ENCODE measurements around the gene ZNF512B. TPM values are rescaled to one million over a fixed set of nuclear protein-coding genes. Genes with fewer than 3 reads are reported as not detected.
"Not testable (repeated sequence)": the region's sequence is repeated elsewhere in the genome, so short reads cannot be mapped to it uniquely, and the experiment has no call there.

Gene ZNF512B
- polyA plus RNA-seq, 1 donor from 2014 or later, result 0.30 TPM

DNA sequence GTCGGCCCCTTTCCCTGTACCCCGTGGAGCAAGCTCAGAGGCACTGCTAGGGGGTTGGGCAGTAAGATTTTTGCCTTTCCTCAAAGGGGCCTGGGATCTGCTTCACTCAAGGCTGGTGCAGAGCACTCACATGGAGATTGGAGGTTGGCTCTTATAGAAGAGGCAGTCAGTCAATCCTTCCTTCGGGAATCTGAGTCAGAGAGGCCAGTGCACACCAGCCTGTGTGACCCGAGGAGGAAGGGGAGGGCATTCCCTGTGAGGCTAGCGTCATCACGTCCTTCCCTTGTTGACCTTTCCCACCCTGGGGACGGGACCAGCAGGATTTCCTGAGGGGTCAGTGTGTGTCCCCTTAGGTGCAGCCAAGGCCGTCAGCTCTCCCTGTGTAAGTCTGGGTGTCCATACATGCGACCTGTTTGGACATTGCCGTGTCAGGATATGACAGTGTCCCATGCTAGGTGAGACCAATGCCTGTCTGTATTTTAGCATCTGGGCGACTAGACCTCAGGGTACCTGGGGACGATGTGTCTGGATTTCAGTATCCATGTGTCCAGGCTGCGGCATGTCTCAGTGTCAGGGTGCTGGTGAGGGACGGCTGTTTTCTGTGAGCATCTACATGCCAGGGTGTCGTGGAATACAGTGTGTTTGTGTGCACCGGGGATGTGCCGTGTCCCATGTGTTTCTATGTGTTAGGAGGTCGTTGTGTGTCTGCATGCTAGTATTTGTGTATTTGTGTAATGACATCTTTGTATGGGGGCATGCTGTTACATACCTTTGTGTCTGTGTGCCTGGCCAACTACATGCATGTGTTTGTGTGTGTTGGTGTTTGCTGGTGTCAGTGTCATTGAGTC is 2.8 kb upstream of the ZNF512B start:
- Mint-ChIP-seq H3K4me3 (peak overlapping the region in 2 of 4 donors; percentile 46 to 71), H3K27ac (no peak overlapping the region), H3K4me1 (peaks cover 0 to 17% (median 9%) of the 10 kb centered on the region in 3 donors), H3K36me3 (no peaks in the 10 kb centered on the region), H3K27me3 (no peaks in the 10 kb centered on the region), H3K9me3 (no peaks in the 10 kb centered on the region)

GRCh38 chr20:63971960-63972311 is 2.2 kb upstream of the ZNF512B start:
- peak overlapping the region in 2 of 3 donors; percentile 62 to 84 for H3K27ac Mint-ChIP-seq
- not testable (repeated sequence) for H3K27me3 Mint-ChIP-seq, H3K9me3 Mint-ChIP-seq, H3K36me3 Mint-ChIP-seq
- peaks cover 0 to 17% (median 9%) of the 10 kb centered on the region in 3 donors for H3K4me1 Mint-ChIP-seq
- peak overlapping the region in 2 of 4 donors; percentile 32 to 63 for H3K4me3 Mint-ChIP-seq

DNA sequence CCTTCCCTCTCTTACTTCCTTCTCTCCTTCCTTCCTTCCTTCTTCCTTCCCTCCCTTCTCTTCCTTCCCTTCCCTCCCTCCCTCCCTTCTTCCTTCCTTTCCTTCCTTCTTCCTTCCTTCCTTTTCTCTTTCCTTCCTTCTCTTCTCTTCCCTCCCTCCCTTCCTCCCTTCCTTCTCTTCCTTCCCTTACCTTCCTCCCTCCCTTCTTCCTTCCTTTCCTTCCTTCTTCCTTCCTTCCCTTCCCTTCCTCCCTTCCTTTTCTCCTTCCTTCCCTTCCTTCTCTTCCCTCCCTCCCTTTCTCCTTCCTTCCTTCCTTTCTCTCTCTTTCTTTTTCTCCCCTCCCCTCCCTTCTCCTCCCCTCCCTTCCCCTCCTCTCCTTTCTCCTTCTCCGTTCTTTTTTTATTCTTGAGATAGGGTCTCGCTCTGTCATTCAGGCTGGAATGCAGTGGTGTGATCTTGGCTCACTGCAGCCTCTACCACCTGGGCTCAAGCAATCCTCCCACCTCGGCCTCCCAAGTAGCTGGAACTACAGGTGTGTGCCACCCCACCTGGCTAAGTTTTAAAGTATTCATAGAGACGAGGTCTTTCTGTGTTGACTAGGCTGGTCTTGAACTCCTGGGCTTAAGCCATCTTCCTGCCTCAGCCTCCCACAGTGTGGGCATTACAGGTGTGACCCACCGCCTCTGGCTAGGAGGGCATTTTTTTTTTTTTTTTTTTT is 1.1 kb upstream of the ZNF512B start:
- peak overlapping the region in 1 of 3 donors; percentile 84 for H3K27ac Mint-ChIP-seq
- H3K4me1 Mint-ChIP-seq, result peaks cover 0 to 14% (median 7%) of the 10 kb centered on the region in 3 donors
- peaks cover 0 to 2% (median 0%) of the 10 kb centered on the region in 3 donors for H3K9me3 Mint-ChIP-seq
- no peaks in the 10 kb centered on the region for H3K36me3 Mint-ChIP-seq
- H3K27me3 Mint-ChIP-seq, result no peaks in the 10 kb centered on the region
- peak overlapping the region; percentile 63 to 83 (median 78) for H3K4me3 Mint-ChIP-seq

DNA sequence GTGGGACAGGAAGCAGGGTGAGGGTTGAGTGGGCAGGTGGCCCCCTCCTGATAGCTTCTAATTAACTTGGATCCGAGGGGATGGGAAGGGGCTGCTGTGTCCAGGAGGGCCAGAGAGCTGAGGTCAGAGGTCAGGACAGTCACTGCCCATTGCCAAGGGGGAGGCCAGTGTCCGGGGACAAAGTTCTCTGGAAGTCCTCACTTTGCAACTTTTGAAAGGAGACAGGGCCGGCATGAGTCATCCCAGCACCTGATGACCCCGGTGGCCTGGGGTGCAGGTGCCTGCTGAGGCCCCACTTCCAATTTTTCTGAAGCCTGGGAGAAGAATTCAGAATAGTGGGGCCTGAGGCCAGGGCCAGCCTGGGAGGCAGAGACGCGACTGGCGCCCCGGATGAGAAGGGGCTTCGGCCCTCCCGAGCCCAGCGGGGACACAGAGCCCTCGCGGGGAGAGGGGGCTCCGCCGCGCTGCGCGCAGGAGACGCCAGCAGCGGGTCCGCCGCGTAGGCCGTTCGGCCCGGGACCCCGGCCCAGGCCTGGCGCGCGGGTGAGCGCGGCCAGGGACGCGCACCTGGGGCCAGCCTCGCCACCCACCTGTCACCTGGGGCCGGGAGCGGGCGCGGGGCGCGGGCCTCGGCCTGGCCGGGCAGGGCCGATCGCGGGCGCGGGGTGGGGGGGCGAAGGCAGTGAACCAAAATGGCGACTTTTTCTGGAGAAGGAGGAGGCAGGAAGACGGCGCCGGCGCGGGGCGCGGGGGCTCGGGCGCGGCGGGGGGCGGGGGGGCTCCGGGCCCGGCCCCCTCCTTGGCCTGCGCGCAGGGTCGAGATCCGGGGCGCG is 586 bp downstream of the ZNF512B start:
- Mint-ChIP-seq H3K36me3 (no peaks in the 10 kb centered on the region), H3K9me3 (peaks cover 0 to 2% (median 0%) of the 10 kb centered on the region in 3 donors), H3K27me3 (no peaks in the 10 kb centered on the region), H3K4me3 (peak overlapping the region; percentile 79 to 88 (median 83)), H3K4me1 (peaks cover 0 to 14% (median 7%) of the 10 kb centered on the region in 3 donors), H3K27ac (peak overlapping the region in 1 of 3 donors; percentile 60)

- H3K4me1 Mint-ChIP-seq, result peaks cover 0 to 10% (median 4%) of the 10 kb centered on the region in 3 donors
- H3K36me3 Mint-ChIP-seq, result no peaks in the 10 kb centered on the region
- H3K27me3 Mint-ChIP-seq, result no peaks in the 10 kb centered on the region
Observed at GRCh38 chr20:63968136-63968927, 1.4 kb downstream of the ZNF512B start.

DNA sequence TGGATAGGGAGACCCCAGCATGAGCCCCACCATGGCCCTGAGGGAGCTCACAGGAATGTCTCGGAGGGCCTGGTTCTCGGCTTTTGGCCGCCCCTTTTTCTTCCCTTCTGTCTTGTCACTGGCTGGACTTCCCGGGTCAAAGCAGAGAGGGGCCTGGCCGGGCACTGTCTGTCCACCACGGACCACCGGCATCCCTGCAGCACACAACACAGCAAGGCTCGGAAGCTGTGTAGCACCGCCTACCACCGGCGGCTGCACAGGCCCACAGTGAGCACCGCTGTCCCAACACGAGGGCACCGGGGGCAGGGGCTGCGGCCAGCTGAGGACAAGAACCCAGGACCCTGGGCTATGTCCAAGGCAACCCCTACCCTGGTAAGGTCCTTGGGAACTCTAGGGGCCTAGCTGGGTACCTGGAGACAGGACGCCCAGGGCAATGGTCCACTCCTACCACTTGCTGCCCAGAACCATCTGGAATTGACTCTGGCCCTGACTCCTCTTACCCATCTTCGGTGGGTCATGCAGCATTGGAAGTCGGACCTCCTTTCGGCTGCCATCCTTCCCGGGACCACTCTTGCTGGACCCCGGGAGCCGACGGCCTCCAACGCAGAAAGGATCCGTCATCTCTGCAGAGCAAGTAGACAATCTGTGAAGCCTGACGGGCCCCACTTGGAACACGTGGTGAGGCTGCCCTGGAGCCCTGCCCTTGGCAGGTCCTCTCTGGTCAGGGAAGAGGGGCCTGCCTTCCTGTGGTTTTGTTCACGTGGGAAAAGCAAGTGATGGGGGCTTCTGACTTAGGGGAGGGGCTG is 2.2 kb downstream of the ZNF512B start:
- Mint-ChIP-seq H3K27me3 (no peaks in the 10 kb centered on the region), H3K9me3 (peaks cover 0 to 2% (median 0%) of the 10 kb centered on the region in 3 donors), H3K4me3 (peak overlapping the region in 2 of 4 donors; percentile 43 to 81), H3K4me1 (peaks cover 0 to 6% (median 4%) of the 10 kb centered on the region in 3 donors), H3K36me3 (no peaks in the 10 kb centered on the region), H3K27ac (peak overlapping the region in 1 of 3 donors; percentile 62)

More at GRCh38 chr20:63968136-63968927, 1.4 kb downstream of the ZNF512B start:
- H3K27ac Mint-ChIP-seq, result peak overlapping the region in 2 of 3 donors; percentile 60 to 67
- H3K9me3 Mint-ChIP-seq, result peaks cover 0 to 2% (median 0%) of the 10 kb centered on the region in 3 donors
- peak overlapping the region; percentile 79 to 88 (median 83) for H3K4me3 Mint-ChIP-seq

DNA sequence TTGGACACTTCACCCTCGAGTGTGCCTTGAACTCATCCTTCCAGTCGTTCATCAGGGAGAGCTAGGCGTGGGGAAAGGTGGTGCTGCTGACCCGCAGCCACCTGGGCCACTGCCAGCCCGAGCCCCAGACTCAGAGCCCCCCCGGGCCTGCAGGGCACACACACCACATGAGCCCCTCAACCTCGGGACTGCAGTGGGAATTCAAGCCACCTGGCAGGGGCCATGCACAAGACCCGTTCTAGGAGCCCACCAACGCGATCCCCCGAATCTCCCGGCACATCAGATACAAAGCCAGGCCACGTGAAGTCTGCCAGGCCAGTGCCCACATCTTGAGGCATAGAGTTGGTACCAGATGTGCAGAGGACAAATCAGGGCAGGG is 2.8 kb downstream of the ZNF512B start:
- Mint-ChIP-seq H3K4me3 (peak overlapping the region in 1 of 4 donors; percentile 81), H3K36me3 (no peaks in the 10 kb centered on the region), H3K9me3 (peaks cover 0 to 2% (median 0%) of the 10 kb centered on the region in 3 donors), H3K27ac (peak overlapping the region in 1 of 3 donors; percentile 62), H3K27me3 (no peaks in the 10 kb centered on the region), H3K4me1 (peaks cover 0 to 6% (median 4%) of the 10 kb centered on the region in 3 donors)

DNA sequence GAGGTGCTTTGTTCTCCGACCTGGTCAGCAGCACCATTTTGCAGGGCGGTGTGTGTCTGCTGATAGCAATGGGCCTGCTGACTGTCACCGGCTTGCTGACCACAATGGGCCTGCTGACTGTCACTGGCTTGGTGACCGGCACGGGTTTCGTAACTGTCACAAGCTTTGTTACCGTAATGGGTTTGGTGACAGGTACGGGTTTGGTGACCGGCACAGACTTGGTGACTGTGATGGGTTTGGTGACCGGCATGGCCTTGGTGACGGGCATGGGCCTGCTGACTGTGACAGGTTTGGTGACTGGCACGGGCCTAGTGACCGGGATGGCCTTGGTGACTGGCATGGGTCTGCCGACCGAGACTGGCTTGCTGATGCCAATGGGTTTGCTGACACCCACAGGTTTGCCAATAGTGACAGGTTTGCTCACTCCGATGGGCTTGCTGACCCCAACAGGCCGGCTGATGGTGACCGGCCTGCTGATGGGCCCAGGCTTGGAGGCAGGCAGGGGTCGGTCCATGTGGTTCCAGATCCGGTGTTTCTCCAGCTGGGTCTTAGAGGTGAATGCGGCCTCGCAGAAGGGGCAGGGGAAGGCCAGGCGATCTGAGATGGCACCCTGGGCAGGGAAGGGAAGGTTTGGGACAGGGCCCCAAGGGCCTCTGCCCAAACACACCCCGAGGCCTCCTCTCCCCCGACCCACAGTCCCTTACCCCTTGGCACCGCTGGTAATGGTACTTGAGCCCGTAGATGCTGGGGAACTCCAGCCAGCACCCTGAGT is 3.4 kb downstream of the ZNF512B start:
- Mint-ChIP-seq H3K27me3 (no peaks in the 10 kb centered on the region), H3K4me3 (peak overlapping the region in 1 of 4 donors; percentile 81), H3K36me3 (no peaks in the 10 kb centered on the region), H3K27ac (no peak overlapping the region), H3K9me3 (peaks cover 0 to 3% (median 0%) of the 10 kb centered on the region in 3 donors), H3K4me1 (peaks cover 0 to 6% (median 4%) of the 10 kb centered on the region in 3 donors)

GRCh38 chr20:63964412-63964811 is 5.3 kb downstream of the ZNF512B start:
- Mint-ChIP-seq H3K4me3 (no peak overlapping the region), H3K9me3 (peaks cover 0 to 3% (median 0%) of the 10 kb centered on the region in 3 donors), H3K36me3 (no peaks in the 10 kb centered on the region), H3K27ac (no peak overlapping the region), H3K4me1 (peaks cover 0 to 6% (median 4%) of the 10 kb centered on the region in 3 donors), H3K27me3 (no peaks in the 10 kb centered on the region)

GRCh38 chr20:63963784-63964301 is 5.9 kb downstream of the ZNF512B start:
- H3K9me3 Mint-ChIP-seq, result peaks cover 0 to 3% (median 0%) of the 10 kb centered on the region in 3 donors

DNA sequence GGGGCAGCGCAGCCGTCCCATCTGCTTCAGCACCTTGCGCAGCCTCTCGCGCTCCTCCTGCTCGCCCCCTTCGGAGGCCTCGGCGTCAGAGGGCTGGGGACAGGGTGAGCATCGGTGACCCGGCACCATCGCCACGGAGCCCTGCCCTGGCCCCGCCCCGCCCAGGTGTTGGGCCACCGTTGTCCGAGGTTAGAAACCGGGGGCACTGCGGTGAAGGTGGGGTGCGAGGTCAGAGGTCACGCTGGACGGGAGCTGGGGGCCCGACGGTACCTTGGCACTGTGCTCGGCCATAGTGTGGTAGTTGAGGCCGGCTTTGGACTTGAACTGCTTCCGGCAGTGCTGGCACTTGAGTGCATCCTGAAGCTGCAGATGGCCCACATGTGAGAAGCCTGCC is 6.4 kb downstream of the ZNF512B start:
- Mint-ChIP-seq H3K36me3 (no peaks in the 10 kb centered on the region), H3K27me3 (no peaks in the 10 kb centered on the region), H3K9me3 (peaks cover 0 to 3% (median 0%) of the 10 kb centered on the region in 3 donors), H3K4me3 (no peak overlapping the region), H3K4me1 (peaks cover 0 to 1% (median 0%) of the 10 kb centered on the region in 3 donors), H3K27ac (no peak overlapping the region)

More at GRCh38 chr20:63963784-63964301, 5.9 kb downstream of the ZNF512B start:
- Mint-ChIP-seq H3K27me3 (no peaks in the 10 kb centered on the region), H3K27ac (no peak overlapping the region), H3K4me1 (peaks cover 0 to 5% (median 1%) of the 10 kb centered on the region in 3 donors), H3K36me3 (no peaks in the 10 kb centered on the region), H3K4me3 (no peak overlapping the region)
